Tibial artery (tissue), 4 donors: ENCODE results near the gene MET.
"Not testable (repeated sequence)": the region's sequence is repeated elsewhere in the genome, so short reads cannot be mapped to it uniquely, and the experiment has no call there.

Experiments
- DNase-seq, 2 donors: peaks; one replicate each; pipeline ENCODE4 v3.0.0-alpha.2; 2019
- H3K27ac ChIP-seq, 2 donors: fragments of 200-600 bp; sonication (generic) in 1 of 2; 1 replicate in 1 of 2; 2 replicates in 1 of 2; pipeline ENCODE4 v1.5.1; 2018 to 2019; ENCODE audit warnings: mild to moderate bottlenecking in 1 of 2
- H3K27me3 ChIP-seq, 2 donors: fragments of 200-600 bp; sonication (generic) in 1 of 2; one replicate each; pipeline versions ENCODE4 v1.5.1 to v1.6.0; 2016 to 2019
- H3K36me3 ChIP-seq, 3 donors: fragments of 200-600 bp; sonication (generic) in 2 of 3; one replicate each; pipeline ENCODE4 v1.5.1; 2016 to 2019; ENCODE audit warnings: mild to moderate bottlenecking in 2 of 3
- H3K4me1 ChIP-seq, 4 donors: fragments of 200-600 bp; sonication (generic) in 2 of 4; 1 replicate in 3 of 4; 2 replicates in 1 of 4; pipeline ENCODE4 v1.5.1; 2016 to 2019
- H3K4me3 ChIP-seq, 2 donors: fragments of 200-600 bp; sonication (generic) in 1 of 2; 1 replicate in 1 of 2; 2 replicates in 1 of 2; pipeline ENCODE4 v1.5.1; 2018 to 2019; ENCODE audit warnings: mild to moderate bottlenecking in 2 of 2
- H3K9me3 ChIP-seq, 3 donors: fragments of 200-600 bp; sonication (generic) in 1 of 3; one replicate each; pipeline ENCODE4 v1.5.1; 2016 to 2019
- CTCF ChIP-seq, 2 experiments: fragments of 200-600 bp in 1 of 2; fragments of 450-650 bp in 1 of 2; IDR thresholded peaks; one replicate each; pipeline ENCODE4 v1.5.1; 2017 to 2019; ENCODE audit warnings: antibody characterized with exemption in 2 of 2, mild to moderate bottlenecking in 1 of 2, moderate library complexity in 1 of 2
- intact Hi-C: fragments of 100-400 bp; cut with DNase I; formaldehyde crosslinking; loops from one replicate; pipeline ENCODE4 v1.15.0; 2023; ENCODE audit warnings: low total_unique reads

MET gene

GRCh38 chr7:116807011-116807560 lies 135.1 kb downstream of the MET start:
- no peaks in the 10 kb centered on the region for H3K36me3 ChIP-seq
- no peak for TF ChIP-seq CTCF (IDR thresholded peaks at IDR 0.05)
- H3K27me3 ChIP-seq, result no peaks in the 10 kb centered on the region
- no peak for DNase-seq
- H3K9me3 ChIP-seq, result no peaks in the 10 kb centered on the region
- no peak overlapping the region for H3K4me3 ChIP-seq
- H3K4me1 ChIP-seq, result peaks cover 0 to 43% (median 22%) of the 10 kb centered on the region in 4 donors
- intact Hi-C loops, result loop anchor here (5.0 kb wide), 2 partner anchors 215 to 630 kb away; no protein-coding TSS in a partner anchor
- no peak overlapping the region for H3K27ac ChIP-seq

- Histone ChIP-seq H3K4me1 (peaks cover 0 to 30% (median 12%) of the 10 kb centered on the region in 4 donors), H3K27ac (no peak overlapping the region), H3K4me3 (no peak overlapping the region), H3K36me3 (no peaks in the 10 kb centered on the region), H3K9me3 (no peaks in the 10 kb centered on the region), H3K27me3 (no peaks in the 10 kb centered on the region)
- intact Hi-C loops, result loop anchor here (2.0 to 5.0 kb wide), 4 partner anchors 137 to 632 kb away; partner anchors contain the start of gene MET
- peak; percentile 70 to 82 for TF ChIP-seq CTCF (IDR thresholded peaks at IDR 0.05)
- DNase-seq, result no peak
Measured at GRCh38 chr7:116809636-116810266, 137.8 kb downstream of the MET start.

- no peak overlapping the region for H3K27ac ChIP-seq
- no peak for DNase-seq
- peaks cover 0 to 23% (median 7%) of the 10 kb centered on the region in 4 donors for H3K4me1 ChIP-seq
- H3K36me3 ChIP-seq, result no peaks in the 10 kb centered on the region
- no peaks in the 10 kb centered on the region for H3K27me3 ChIP-seq
- no peaks in the 10 kb centered on the region for H3K9me3 ChIP-seq
- intact Hi-C loops, result loop anchor here (5.0 kb wide), 1 partner anchor 563 kb away; no protein-coding TSS in a partner anchor
- H3K4me3 ChIP-seq, result no peak overlapping the region
- TF ChIP-seq CTCF (IDR thresholded peaks at IDR 0.05), result no peak
Measured at GRCh38 chr7:116810267-116811116, 138.5 kb downstream of the MET start.

- H3K27me3 ChIP-seq, result no peaks in the 10 kb centered on the region
- no peak overlapping the region for H3K4me3 ChIP-seq
- no peak for TF ChIP-seq CTCF (IDR thresholded peaks at IDR 0.05)
- peaks cover 0 to 21% (median 7%) of the 10 kb centered on the region in 4 donors for H3K4me1 ChIP-seq
- no peak for DNase-seq
- H3K9me3 ChIP-seq, result no peaks in the 10 kb centered on the region
- intact Hi-C loops, result loop anchor here (5.0 kb wide), 1 partner anchor 564 kb away; no protein-coding TSS in a partner anchor
- H3K36me3 ChIP-seq, result no peaks in the 10 kb centered on the region
- no peak overlapping the region for H3K27ac ChIP-seq
Measured at GRCh38 chr7:116811768-116812167, 139.8 kb downstream of the MET start.

GRCh38 chr7:116812860-116813259 lies 140.9 kb downstream of the MET start:
- Histone ChIP-seq H3K4me3 (no peak overlapping the region), H3K36me3 (no peaks in the 10 kb centered on the region), H3K27ac (no peak overlapping the region), H3K9me3 (no peaks in the 10 kb centered on the region), H3K27me3 (no peaks in the 10 kb centered on the region), H3K4me1 (peaks cover 0 to 21% (median 7%) of the 10 kb centered on the region in 4 donors)
- intact Hi-C loops, result loop anchor here (5.0 kb wide), 1 partner anchor 566 kb away; no protein-coding TSS in a partner anchor
- no peak for TF ChIP-seq CTCF (IDR thresholded peaks at IDR 0.05)
- DNase-seq, result no peak

- H3K4me3 ChIP-seq, H3K36me3 ChIP-seq, H3K9me3 ChIP-seq, DNase-seq, H3K27me3 ChIP-seq, H3K27ac ChIP-seq: not testable (repeated sequence)
- peaks cover 0 to 21% (median 7%) of the 10 kb centered on the region in 4 donors for H3K4me1 ChIP-seq
- intact Hi-C loops, result loop anchor here (5.0 kb wide), 1 partner anchor 566 kb away; no protein-coding TSS in a partner anchor
Measured at GRCh38 chr7:116813371-116813770, 141.4 kb downstream of the MET start.
